NCI-H146 treated with DMSO at 0.1 percent for 48 hours (cell line): ENCODE measurements around the gene MUC20.
"Not testable (repeated sequence)": the region's sequence is repeated elsewhere in the genome, so short reads cannot be mapped to it uniquely, and the experiment has no call there.

Experiments
- DNase-seq: peaks from one replicate; lab custom pipeline; 2025; ENCODE audit not compliant: unreplicated experiment; lab: John Stamatoyannopoulos, UW

The MUC20 gene

DNA sequence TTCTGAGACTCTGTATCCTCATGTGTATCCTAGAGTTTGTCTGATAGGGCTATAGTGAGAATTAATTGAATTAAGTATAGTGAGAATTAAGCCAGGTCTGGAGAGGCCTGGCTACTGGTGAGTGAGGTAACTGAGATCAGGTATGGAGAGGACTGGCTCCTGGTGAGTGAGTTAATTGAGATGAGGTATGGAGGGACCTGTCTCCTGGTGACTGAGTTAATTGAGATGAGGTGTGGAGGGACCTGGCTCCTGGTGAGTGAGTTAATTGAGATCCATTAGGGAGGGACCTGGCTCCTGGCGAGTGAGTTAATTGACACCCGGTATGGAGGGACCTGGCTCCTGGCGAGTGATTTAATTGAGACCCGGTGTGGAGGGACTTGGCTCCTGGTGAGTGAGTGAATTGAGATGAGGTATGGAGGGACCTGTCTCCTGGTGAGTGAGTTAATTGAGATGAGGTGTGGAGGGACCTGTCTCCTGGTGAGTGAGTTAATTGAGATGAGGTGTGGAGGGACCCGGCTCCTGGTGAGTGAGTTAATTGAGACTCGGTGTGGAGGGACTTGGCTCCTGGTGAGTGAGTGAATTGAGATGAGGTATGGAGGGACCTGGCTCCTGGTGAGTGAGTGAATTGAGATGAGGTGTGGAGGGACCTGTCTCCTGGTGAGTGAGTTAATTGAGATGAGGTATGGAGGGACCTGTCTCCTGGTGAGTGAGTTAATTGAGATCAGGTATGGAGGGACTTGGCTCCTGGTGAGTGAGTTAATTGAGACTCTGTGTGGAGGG is 10.5 kb upstream of the MUC20 start:
- not testable (repeated sequence) for DNase-seq

DNA sequence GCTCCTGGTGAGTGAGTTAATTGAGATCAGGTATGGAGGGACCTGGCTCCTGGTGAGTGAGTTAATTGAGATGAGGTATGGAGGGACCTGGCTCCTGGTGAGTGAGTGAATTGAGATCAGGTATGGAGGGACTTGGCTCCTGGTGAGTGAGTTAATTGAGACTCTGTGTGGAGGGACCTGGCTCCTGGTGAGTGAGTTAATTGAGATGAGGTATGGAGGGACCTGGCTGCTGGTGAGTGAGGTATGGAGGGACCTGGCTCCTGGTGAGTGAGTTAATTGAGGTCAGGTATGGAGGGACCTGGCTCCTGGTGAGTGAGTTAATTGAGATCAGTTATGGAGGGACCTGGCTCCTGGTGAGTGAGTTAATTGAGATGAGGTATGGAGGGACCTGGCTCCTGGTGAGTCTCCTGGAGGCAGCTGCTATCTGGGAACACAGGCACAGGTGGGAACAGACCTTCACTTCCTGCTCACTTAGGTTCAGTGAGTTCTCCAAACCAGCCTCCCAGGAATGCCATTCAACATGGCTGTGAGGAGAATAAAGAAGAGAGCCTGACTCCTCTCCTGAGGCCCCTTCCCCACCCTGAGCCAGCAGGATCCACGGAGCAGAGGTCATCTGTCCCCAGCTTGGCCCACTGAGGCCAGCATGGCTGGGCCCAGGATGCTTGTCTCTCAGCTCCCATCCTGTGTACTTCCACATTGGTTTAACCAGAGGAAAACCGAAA is 9.5 kb upstream of the MUC20 start:
- DNase-seq: not testable (repeated sequence)

DNA sequence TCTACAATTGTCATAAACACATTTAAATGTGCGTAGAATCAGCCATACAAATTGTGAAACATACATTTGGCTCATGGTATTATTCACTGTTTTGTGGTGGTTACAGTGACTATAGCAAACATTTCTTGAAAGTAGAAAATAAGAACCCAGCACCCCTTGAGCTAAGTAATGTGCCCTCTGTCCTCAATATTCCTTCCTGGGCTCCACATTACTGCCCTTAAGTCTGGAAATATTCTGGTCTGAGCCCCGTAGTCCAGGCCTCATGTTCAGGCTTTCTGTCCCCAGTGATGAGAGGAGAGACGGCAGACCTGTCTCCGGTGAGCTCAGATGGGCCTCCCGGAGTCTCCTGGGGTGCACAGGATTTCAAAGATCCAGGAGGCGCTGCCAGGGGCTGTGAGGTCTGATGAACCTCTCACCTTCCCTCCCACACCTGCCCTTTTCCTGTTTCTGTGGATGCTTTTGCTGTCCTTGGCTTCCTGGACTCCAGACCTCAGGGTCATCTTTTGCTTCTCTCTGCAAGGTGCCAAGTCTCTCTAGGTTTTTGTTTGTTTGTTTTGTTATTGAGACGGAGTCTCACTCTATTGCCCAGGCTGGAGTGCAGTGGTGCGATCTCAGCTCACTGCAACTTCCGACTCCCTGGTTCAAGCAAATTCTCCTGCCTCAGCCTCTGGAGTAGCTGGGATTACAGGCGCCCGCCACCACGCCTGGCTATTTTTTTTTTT is 8.8 kb upstream of the MUC20 start:
- no peak for DNase-seq

DNA sequence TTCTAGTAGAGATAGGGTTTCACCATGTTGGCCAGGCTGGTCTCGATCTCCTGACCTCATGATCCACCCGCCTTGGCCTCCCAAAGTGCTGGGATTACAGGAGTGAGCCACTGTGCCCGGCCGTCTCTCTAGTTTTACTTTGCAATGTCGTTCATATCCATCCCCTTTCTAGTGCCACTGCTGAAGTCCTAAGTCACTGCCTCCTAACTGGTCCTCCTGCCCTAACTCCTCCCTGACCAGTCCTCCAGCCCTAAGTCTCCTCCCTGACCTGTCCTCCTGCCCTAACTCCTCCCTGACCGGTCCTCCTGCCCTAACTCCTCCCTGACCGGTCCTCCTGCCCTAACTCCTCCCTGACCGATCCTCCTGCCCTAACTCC is 8.3 kb upstream of the MUC20 start:
- not testable (repeated sequence) for DNase-seq

DNA sequence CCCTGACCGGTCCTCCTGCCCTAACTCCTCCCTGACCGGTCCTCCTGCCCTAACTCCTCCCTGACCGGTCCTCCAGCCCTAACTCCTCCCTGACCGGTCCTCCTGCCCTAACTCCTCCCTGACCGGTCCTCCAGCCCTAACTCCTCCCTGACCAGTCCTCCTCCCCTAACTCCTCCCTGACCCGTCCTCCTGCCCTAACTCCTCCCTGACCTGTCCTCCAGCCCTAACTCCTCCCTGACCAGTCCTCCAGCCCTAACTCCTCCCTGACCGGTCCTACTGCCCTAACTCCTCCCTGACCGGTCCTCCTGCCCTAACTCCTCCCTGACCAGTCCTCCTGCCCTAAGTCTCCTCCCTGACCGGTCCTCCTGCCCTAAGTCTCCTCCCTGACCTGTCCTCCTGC is 7.6 kb upstream of the MUC20 start:
- not testable (repeated sequence) for DNase-seq

DNA sequence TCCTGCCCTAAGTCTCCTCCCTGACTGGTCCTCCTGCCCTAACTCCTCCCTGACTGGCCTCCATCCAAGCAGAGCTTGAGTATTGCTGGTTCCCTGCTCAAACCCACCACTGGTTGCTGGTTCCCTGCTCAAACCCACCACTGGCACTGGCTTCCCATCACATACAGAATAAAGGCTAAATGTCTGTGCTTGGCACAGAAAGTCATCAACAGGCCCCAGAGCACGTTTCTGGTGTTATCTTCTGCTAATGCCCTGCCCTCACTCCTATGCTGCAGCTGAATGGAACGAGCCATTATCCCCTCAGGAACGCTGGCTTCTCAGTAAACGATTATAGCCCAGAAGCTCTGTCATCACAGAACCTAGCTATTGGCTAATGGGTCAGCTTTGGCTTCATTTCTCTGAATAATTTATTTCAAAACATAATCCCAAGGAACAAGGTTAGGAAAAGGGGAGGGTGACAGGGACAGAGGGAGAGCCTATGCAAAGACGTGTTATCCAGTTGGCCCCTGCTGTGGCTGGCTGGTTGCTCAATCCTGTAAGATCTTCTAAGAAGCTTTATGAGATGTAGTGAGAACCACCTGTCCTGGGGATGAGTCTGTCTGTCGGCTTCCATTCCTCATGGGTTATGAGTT is 6.3 kb upstream of the MUC20 start:
- DNase-seq: no peak

DNA sequence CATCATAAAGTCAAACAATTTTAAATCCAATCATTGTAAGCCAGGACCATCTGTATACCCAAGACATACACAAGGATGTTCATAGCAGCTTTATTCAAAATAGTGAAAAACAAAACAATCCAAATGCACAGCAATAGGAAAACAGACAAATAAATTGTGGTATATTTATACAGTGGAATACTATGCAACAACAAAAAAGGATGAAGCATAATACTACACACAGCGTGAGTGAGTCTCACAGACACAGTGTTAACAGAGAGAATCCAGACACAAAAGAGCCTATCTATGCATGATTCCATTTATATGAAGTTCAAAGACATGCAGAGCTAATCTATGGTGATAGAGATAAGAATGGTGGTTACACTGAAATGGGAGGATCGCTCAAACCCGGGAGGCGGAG is 5.6 kb upstream of the MUC20 start:
- DNase-seq: no peak

DNA sequence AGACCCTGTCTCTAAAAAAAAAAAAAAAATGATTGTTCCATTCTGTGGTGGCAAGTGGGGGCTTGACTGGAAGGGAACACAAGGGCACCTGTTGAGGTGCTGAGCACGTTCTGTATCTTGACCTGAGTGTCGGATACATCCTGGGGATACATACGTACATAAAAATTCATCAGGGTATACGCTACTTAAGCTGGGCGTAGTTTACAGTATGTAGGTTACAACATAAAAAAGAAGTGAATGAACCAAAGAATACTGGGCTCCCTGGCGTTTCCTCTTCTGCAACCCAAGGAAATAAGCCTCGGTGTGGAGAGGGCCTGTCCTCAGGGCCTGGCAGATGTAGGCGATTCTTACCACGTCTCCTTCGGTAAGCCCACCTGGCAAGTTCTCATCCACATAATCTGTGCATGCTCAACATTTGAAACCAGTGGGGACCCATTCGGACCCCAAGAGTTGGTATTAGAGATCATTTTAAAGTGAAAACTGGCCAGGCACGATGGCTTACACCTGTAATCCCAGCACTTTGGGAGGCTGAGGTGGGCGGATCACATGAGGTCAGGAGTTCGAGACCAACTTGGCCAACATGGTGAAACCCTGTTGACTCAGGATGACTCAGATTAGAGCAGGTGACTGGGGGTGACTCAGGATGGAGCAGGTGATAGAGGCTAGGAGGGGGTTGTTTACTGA is 5.1 kb upstream of the MUC20 start:
- no peak for DNase-seq

DNA sequence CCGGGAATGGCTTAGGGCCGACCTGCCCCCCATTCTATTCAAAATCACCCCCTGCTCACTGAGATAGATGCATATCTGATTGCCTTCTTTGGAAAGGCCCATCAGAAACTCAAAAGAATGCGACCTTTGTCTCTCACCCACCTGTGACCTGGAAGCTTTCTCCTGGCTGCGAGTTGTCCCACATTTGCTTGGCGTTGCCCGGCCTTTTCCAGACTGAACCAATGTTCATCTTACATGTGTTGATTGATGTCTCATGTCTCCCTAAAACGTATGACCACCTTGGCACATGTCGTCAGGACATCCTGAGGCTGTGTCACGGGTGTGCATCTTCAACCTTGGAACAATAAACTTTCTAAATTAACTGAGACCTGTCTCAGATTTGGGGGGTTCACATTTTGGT is 3.4 kb upstream of the MUC20 start:
- no peak for DNase-seq

DNA sequence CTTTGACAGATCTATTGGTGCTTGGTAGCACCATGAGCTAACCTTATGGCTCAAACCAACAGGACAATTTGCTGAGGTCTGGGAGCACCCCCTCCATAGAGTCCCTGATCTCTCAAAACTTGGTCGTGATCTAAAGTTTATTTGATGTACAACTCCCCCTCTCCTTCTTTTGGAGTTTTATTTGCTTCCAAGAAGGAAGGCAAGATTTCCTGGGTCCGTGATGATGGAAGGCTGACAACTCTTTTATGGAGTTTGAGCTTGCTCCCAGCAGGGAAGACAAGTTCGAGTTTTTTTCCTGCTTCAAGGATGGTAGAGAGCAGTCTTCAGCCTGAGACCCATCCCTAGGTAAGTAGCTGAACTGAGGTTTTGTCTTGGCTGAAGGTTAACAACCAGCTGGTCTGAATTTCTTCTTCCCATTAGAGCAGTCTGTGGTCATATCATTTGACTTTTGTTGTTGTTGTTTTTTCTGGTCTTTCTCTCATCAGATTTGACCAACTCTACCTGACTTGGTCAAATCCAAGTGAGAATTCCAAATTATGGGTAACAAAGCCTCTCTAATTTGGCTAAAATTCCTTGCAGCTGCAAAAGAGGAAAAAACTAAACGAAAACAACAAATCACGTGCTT is 2.8 kb upstream of the MUC20 start:
- no peak for DNase-seq

DNA sequence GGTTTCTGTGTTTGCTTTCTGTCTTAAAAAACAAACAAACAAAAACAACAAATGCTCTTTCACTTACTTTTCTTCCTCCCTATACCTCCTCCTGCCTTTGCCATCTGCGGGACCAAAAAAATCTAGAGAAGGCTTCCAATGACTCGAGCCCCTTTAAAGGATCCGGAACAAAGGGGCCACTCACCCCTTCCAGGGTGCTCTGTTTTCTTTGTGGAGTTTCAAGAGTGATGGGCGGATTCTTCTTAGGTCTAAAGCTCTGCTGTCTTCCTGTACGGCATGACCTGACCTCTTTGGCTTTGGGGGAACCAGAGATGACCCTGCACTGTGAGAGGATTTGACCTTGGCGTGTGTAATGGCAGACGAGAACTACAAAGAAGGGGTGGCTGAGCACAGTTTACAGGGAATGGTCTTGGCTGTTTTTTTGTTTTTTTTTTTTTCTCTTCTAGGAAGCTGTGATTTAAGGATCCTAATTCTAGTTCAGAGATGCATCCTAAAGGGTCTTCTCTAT is 2.2 kb upstream of the MUC20 start:
- no peak for DNase-seq

DNA sequence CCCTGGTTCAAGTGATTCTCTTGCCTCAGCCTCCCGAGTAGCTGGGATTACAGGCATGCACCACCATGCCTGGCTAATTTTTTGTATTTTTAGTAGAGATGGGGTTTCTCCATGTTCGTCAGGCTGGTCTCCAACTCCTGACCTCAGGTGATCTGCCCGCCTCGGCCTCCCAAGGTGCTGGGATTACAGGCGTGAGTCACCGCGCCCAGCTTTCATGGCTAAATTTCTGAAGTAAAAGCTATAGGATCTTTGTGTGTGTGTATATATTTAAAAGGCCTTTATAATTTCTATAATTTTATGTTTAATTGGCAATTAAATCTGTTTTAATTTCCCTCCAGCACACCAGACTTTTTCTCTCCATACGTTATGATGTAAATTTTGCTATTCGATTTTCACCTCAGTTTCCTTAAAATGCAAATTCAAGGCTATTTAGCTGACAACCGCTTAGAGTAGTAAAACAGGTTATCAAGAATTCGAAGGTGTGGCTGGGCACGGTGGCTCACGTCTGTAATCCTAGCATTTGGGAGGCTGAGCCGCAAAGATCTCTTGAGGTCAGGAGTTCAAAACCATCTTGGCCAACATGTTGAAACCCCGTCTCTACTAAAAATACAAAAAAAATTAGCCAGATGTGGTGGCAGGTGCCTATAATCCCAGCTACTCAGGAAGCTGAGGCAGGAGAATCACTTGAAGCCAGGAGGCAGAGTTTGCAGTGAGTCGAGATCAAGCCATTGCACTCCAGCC is 1.1 kb upstream of the MUC20 start:
- DNase-seq: not testable (repeated sequence)

DNA sequence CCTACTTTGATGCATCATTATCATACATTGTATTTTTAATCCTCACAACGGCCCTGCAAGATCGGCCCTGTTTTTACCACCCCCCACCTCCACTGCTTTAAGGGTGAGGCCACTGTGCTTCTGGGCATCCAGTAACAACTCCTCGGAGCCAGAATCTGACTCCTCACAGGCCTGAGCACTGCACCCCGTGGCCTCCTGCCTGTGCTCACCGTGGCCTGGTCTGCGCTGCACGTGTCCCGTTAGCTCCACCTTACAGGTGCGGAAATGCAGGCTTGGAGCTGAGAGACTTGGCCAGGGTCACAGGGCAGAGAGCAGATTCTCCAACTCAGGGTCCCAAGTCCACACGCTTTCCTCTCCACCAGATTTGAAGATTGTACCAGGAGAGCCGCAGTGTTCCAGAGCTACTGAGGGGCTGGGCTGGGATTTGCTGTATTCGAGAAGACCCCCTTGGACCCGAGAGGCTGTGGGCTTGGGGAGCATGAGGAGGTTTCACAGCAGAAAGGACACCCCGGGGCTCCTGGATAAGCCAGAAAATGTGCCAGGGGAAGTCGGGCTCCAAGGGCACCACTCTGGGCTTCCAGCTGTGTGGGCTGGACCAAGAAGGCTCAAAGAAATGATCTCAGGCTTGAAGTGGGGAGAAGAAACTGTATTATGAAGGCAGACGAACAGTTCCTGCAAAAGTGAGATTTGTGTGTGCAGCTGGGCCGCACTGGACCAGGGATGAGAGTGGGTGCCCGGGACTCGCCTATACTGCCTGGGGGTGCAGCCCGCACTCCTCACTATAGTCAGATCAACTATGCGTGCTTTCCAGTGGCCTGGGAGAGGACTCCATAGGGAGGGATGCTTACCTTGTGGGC is 1.6 kb downstream of the MUC20 start:
- not testable (repeated sequence) for DNase-seq

DNA sequence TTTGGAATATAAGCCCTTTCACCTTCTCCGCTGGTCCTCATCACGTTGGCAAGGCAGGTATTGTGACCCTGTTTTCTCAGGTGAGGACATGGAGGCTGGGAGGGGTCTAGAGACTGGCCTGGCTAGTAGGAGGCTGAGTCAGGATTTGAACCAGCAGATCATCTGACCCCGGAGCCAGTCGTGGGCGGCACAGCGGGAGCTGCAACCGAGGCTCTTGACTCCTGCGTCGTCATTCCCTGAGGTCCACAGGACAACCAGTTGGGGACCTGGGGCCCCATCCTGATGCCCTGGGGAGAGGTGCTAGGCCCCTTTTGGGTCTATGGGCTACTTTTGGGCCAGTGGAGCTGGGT is 2.2 kb downstream of the MUC20 start:
- not testable (repeated sequence) for DNase-seq

DNA sequence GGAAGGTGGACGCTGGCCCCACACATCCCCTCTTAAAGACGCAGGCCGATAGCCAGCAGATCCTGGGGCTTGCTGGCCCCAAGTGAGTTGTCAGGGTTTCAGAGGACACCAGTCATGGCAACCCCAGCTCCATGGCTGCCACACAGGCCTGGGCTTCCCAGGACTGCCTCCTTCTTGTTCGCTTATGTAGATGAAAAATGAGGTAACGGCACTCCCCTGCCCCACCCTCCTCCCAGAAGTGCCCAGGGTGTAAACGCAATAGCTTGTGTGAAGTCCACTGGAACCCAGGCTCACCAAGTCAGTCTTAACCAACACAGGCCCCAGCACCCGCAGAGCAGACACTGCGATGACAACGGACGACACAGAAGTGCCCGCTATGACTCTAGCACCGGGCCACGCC is 3.6 kb downstream of the MUC20 start:
- DNase-seq: not testable (repeated sequence)

DNA sequence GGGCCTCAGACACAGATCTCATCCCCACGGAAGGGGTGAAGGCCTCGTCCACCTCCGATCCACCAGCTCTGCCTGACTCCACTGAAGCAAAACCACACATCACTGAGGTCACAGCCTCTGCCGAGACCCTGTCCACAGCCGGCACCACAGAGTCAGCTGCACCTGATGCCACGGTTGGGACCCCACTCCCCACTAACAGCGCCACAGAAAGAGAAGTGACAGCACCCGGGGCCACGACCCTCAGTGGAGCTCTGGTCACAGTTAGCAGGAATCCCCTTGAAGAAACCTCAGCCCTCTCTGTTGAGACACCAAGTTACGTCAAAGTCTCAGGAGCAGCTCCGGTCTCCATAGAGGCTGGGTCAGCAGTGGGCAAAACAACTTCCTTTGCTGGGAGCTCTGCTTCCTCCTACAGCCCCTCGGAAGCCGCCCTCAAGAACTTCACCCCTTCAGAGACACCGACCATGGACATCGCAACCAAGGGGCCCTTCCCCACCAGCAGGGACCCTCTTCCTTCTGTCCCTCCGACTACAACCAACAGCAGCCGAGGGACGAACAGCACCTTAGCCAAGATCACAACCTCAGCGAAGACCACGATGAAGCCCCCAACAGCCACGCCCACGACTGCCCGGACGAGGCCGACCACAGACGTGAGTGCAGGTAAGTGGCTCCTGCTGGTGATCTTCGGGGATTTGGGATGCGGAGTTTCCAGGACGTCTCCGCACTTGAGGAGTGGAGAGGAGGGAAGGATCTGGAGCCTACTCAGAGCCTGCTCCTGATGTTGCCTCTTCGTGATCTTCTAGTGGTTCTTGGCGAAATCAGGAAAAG is 5.3 kb downstream of the MUC20 start:
- DNase-seq: not testable (repeated sequence)

DNA sequence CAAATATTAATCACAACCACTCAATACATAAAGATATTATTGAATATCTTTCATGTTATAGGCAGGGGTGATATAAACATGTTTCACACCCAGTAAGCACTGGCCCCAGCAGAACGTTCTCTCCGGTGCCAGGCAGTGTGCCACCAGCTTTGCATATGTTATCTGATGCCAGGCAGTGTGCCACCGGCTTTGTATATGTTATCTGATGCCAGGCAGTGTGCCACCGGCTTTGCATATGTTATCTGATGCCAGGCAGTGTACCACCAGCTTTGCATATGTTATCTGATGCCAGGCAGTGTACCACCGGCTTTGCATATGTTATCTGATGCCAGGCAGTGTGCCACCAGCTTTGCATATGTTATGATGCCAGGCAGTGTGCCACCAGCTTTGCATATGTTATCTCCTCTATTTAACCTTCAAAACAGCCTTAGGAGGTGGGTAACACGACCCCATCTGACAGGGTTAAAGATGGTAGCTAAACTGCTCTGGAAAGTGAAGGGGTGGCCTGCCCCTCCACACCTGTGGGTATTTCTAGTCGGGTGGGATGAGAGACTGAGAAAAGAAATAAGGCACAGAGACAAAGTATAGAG is 6.9 kb downstream of the MUC20 start:
- DNase-seq: no peak
